Lower leg skin (tissue), 3 donors: Measurements from ENCODE around the gene NTPCR.

Experiments
- CTCF ChIP-seq, 3 donors: fragments of 450-650 bp; IDR thresholded peaks; one replicate each; pipeline ENCODE4 v1.5.1; 2016; ENCODE audit warnings: antibody characterized with exemption in 3 of 3, mild to moderate bottlenecking in 3 of 3, moderate library complexity in 2 of 3
- POLR2A ChIP-seq, 2 donors: fragments of 450-650 bp; IDR thresholded peaks; one replicate each; pipeline ENCODE4 v1.6.1; 2016 to 2017; ENCODE audit warnings: antibody characterized with exemption in 2 of 2, mild to moderate bottlenecking in 1 of 2, moderate library complexity in 1 of 2

GRCh38 chr1:232973652-232974611 lies 23.5 kb downstream of the NTPCR start:
- TF ChIP-seq CTCF (IDR thresholded peaks at IDR 0.05) (no peak), POLR2A (IDR thresholded peaks at IDR 0.05) (no peak)
